Endothelial cell of umbilical vein (primary cell): ENCODE results near the gene GEMIN4. TPM values are rescaled to one million over a fixed set of nuclear protein-coding genes. Genes with fewer than 3 reads are reported as not detected.

Source experiments
- BruUV-seq: library from RNA; stranded (reverse); fragments of 400-500 nt; replicated peaks from 2 replicates; lab custom pipeline; 2021; lab: Mats Ljungman, UMichigan
- CTCF ChIA-PET: fragments of 300-600, 350-600 bp; sonication (Branson Sonifier 250); formaldehyde crosslinking; loops from one replicate; lab custom pipeline; 2021; ENCODE audit warnings: antibody characterized with exemption, inconsistent platforms; lab: Charles Lee
- POLR2A ChIA-PET: fragments of 300-600, 350-600 bp; sonication (Branson Sonifier 250); formaldehyde crosslinking; loops from one replicate; lab custom pipeline; 2021; ENCODE audit warnings: antibody characterized with exemption, inconsistent platforms; lab: Charles Lee
- DNase-seq: peaks from one replicate; pipeline ENCODE4 v3.0.0-alpha.2; 2011; ENCODE audit warnings: low read depth, low spot score
- FAIRE-seq: peaks from 2 replicates; lab custom pipeline; 2011; peaks lifted over from hg19 to GRCh38; lab: Jason Lieb, UNC
- H2AFZ ChIP-seq: 2 replicates; pipeline ENCODE4 v1.6.0; 2012; ENCODE audit warnings: low read depth, low read length, control low read depth, inconsistent platforms
- H3K27ac ChIP-seq: 2 replicates; pipeline ENCODE4 v1.5.1; 2011; ENCODE audit warnings: low read depth, mild to moderate bottlenecking, control low read depth, low read length, moderate library complexity; ENCODE audit not compliant: insufficient read depth
- H3K27me3 ChIP-seq, 2 experiments: 2 replicates each; pipeline versions ENCODE4 v1.6.0 to v1.6.1; 2011; ENCODE audit warnings: low read length in 2 of 2, mixed read lengths in 1 of 2; ENCODE audit not compliant: control insufficient read depth in 2 of 2, insufficient read depth in 2 of 2
- H3K36me3 ChIP-seq, 2 experiments: 2 replicates in 1 of 2; 3 replicates in 1 of 2; pipeline ENCODE4 v1.5.1; 2011; ENCODE audit warnings: low read length in 2 of 2, mild to moderate bottlenecking in 1 of 2, moderate library complexity in 1 of 2; ENCODE audit not compliant: control insufficient read depth in 2 of 2, insufficient read depth in 2 of 2; ENCODE audit errors: extremely low read depth in 1 of 2
- H3K4me1 ChIP-seq: 3 replicates; pipeline ENCODE4 v1.5.1; 2011; ENCODE audit warnings: mild to moderate bottlenecking, low read length; ENCODE audit not compliant: control insufficient read depth, insufficient read depth; ENCODE audit errors: extremely low read depth
- H3K4me2 ChIP-seq: 2 replicates; pipeline ENCODE4 v1.6.1; 2011; ENCODE audit warnings: low read length, control low read depth, mixed read lengths; ENCODE audit not compliant: insufficient read depth
- H3K4me3 ChIP-seq, 3 experiments: fragments of 200-600 bp in 1 of 3; sonication (generic), shearing (Covaris generic) in 1 of 3; replicated peaks in 1 of 3; 2 replicates each; pipeline ENCODE4 v1.5.1; 2011 to 2016; ENCODE audit warnings: control low read depth in 3 of 3, low read length in 3 of 3, mild to moderate bottlenecking in 2 of 3, inconsistent platforms in 1 of 3, low read depth in 1 of 3, moderate library complexity in 1 of 3; ENCODE audit not compliant: insufficient read depth in 1 of 3
- H3K79me2 ChIP-seq: 2 replicates; pipeline ENCODE4 v1.6.0; 2012; ENCODE audit warnings: low read length, inconsistent platforms; ENCODE audit not compliant: control insufficient read depth, insufficient read depth
- H3K9ac ChIP-seq: replicated peaks from 2 replicates; pipeline ENCODE3; 2011; ENCODE audit warnings: low read length, control low read depth; ENCODE audit not compliant: insufficient read depth; ENCODE audit errors: extremely low read depth
- H3K9me1 ChIP-seq: replicated peaks from 3 replicates; pipeline ENCODE4 v1.6.0; 2011; ENCODE audit warnings: mild to moderate bottlenecking, low read length; ENCODE audit not compliant: control insufficient read depth, insufficient read depth; ENCODE audit errors: extremely low read depth
- H3K9me3 ChIP-seq: replicated peaks from 2 replicates; pipeline ENCODE4 v1.5.1; 2012; ENCODE audit warnings: low read length, inconsistent platforms; ENCODE audit not compliant: control insufficient read depth, insufficient read depth
- H4K20me1 ChIP-seq: replicated peaks from 2 replicates; pipeline ENCODE3; 2011; ENCODE audit warnings: mild to moderate bottlenecking, low read length; ENCODE audit not compliant: control insufficient read depth, insufficient read depth; ENCODE audit errors: extremely low read depth
- EZH2 ChIP-seq: IDR thresholded peaks from 2 replicates; pipeline ENCODE4 v1.6.1; 2012; ENCODE audit warnings: borderline replicate concordance, low read depth, mild to moderate bottlenecking, moderate library complexity, low read length, inconsistent platforms; ENCODE audit not compliant: severe bottlenecking
- FOS ChIP-seq: IDR thresholded peaks from 2 replicates; pipeline ENCODE4 v1.6.1; 2011; ENCODE audit warnings: mild to moderate bottlenecking, low read length, moderate library complexity, borderline replicate concordance; ENCODE audit not compliant: insufficient read depth
- GATA2 ChIP-seq: IDR thresholded peaks from 2 replicates; pipeline ENCODE4 v1.7.0; 2011; ENCODE audit warnings: low read depth, mild to moderate bottlenecking, moderate library complexity, mixed read lengths, low read length; ENCODE audit not compliant: insufficient read length, insufficient read depth
- JUN ChIP-seq: IDR thresholded peaks from 2 replicates; pipeline ENCODE4 v1.6.1; 2011; ENCODE audit warnings: borderline replicate concordance, low read depth; ENCODE audit not compliant: insufficient read length, insufficient read depth
- MYC ChIP-seq: IDR thresholded peaks from one replicate; pipeline ENCODE4 v1.6.1; 2011; ENCODE audit warnings: mild to moderate bottlenecking, low read depth, low read length
- POLR2A ChIP-seq: IDR thresholded peaks from 2 replicates; pipeline ENCODE4 v1.6.1; 2012; ENCODE audit warnings: low read depth, mild to moderate bottlenecking, control low read depth, low read length
- POLR2AphosphoS5 ChIP-seq: IDR thresholded peaks from 2 replicates; pipeline ENCODE4 v1.6.1; 2012; ENCODE audit warnings: low read depth, mild to moderate bottlenecking, control low read depth, low read length, moderate library complexity; ENCODE audit not compliant: insufficient read depth
- dilution Hi-C: fragments of 300-500 bp; cut with MboI; formaldehyde crosslinking; loops from one replicate; pipeline ENCODE4 v1.15.0; 2019; ENCODE audit warnings: low sequenced_read_pairs; ENCODE audit not compliant: extremely low pct_ligation_motif_present
- intact Hi-C: fragments of 100-400 bp; cut with micrococcal nuclease; formaldehyde crosslinking; loops from one replicate; pipeline ENCODE4 v1.10.0; 2022
- polyA plus RNA-seq, 4 experiments: library from polyadenylated mRNA; depleted of rRNA in 3 of 4; stranded (reverse) in 3 of 4; unstranded in 1 of 4; fragments of >200 nt; gene quantifications; 2 replicates each; pipeline versions ENCODE4 v1.2.1 to v1.2.3, GENCODE V29; 2011 to 2012; ENCODE audit warnings: missing spikeins in 1 of 4
- total RNA-seq: library from RNA; stranded (reverse); gene quantifications from 2 replicates; pipeline ENCODE4 v1.2.3, GENCODE V29; 2021
- TF ChIP-seq, protein P1 (sequence below): IDR thresholded peaks from 2 replicates; pipeline ENCODE4 v1.6.1; 2011; ENCODE audit not compliant: insufficient read depth, insufficient read length
- TF ChIP-seq, protein P2 (sequence below), 2 donors: IDR thresholded peaks; 1 replicate in 1 of 2; 2 replicates in 1 of 2; pipeline ENCODE4 v1.5.1; 2011; ENCODE audit warnings: low read length in 2 of 2, mild to moderate bottlenecking in 2 of 2, moderate library complexity in 2 of 2, control low read depth in 1 of 2, inconsistent platforms in 1 of 2, low read depth in 1 of 2; ENCODE audit not compliant: insufficient read depth in 1 of 2; ENCODE audit errors: extremely low read depth in 1 of 2

The GEMIN4 gene
- total and polyA plus RNA-seq, 2 donors (not counting 3 experiments of a cell fraction or from before 2014, with no cell fraction given): 23.5 to 29.9 TPM

DNA sequence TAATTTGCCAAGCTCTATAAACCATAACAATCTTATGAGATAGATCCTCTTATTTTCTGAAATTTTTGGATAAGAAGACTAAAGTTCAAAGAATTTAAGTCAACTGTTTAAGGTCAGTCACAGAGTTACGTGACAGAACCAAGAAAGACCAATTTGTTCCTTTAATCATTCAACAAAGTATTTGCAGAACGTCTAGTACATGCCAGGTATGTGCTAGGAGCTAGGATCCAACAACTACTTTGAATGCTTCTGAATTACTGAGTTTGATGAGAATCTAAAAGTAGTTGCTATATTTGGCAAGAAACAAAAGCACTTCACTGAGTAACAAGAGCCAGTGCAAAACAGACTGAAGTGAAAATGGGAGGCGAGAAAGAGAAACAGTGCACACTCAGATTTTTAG lies 15.0 kb upstream of the GEMIN4 start:
- Histone ChIP-seq H3K4me3 (no peak overlapping the region), H3K4me1 (no peaks in the 10 kb centered on the region), H3K9ac (no peak overlapping the region), H3K27ac (no peak overlapping the region), H3K36me3 (peaks cover 17 to 22% of the 10 kb centered on the region in 2 experiments), H3K79me2 (no peaks in the 10 kb centered on the region), H3K9me1 (no peaks in the 10 kb centered on the region), H4K20me1 (no peaks in the 10 kb centered on the region), H3K9me3 (no peaks in the 10 kb centered on the region), H2AFZ (no peak overlapping the region), H3K27me3 (no peaks in the 10 kb centered on the region), H3K4me2 (no peak overlapping the region)
- POLR2A ChIA-PET: no interaction called here
- CTCF ChIA-PET: interaction anchor here (1.2 kb wide), 1 partner anchor 214 kb away, joined by 4 read pairs; no protein-coding TSS in a partner anchor
- BruUV-seq: no TSS peak
- DNase-seq: no peak
- intact Hi-C loops (no loop called here), dilution Hi-C loops (no loop called here)
- no peak for TF ChIP-seq GATA2
- TF ChIP-seq, protein P1, sequence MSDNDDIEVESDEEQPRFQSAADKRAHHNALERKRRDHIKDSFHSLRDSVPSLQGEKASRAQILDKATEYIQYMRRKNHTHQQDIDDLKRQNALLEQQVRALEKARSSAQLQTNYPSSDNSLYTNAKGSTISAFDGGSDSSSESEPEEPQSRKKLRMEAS: no peak
- no peak for TF ChIP-seq POLR2A
- TF ChIP-seq, protein P2, sequence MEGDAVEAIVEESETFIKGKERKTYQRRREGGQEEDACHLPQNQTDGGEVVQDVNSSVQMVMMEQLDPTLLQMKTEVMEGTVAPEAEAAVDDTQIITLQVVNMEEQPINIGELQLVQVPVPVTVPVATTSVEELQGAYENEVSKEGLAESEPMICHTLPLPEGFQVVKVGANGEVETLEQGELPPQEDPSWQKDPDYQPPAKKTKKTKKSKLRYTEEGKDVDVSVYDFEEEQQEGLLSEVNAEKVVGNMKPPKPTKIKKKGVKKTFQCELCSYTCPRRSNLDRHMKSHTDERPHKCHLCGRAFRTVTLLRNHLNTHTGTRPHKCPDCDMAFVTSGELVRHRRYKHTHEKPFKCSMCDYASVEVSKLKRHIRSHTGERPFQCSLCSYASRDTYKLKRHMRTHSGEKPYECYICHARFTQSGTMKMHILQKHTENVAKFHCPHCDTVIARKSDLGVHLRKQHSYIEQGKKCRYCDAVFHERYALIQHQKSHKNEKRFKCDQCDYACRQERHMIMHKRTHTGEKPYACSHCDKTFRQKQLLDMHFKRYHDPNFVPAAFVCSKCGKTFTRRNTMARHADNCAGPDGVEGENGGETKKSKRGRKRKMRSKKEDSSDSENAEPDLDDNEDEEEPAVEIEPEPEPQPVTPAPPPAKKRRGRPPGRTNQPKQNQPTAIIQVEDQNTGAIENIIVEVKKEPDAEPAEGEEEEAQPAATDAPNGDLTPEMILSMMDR (IDR thresholded peaks at IDR 0.05; ENCODE audit: extremely low read depth in 1 of 2, insufficient read depth in 1 of 2, low read depth in 1 of 2, low read length in 2 of 2): no peak
- no peak for TF ChIP-seq POLR2AphosphoS5
- no peak for TF ChIP-seq JUN
- TF ChIP-seq MYC: no peak
- no peak for TF ChIP-seq EZH2
- no peak for TF ChIP-seq FOS
- FAIRE-seq: no peak
